GM12864 (cell line): Measurements from ENCODE around the gene STK17A.

Source experiments
- DNase-seq: peaks from one replicate; pipeline ENCODE4 v3.0.0-alpha.2; 2011; ENCODE audit warnings: low read depth
- H3K4me3 ChIP-seq: 2 replicates; pipeline ENCODE4 v1.5.1; 2011; ENCODE audit warnings: mild to moderate bottlenecking, low read depth, low read length, control low read depth
- TF ChIP-seq, protein P1 (sequence below): IDR thresholded peaks from 2 replicates; pipeline ENCODE4 v1.5.1; 2011; ENCODE audit warnings: low read depth, mild to moderate bottlenecking, moderate library complexity, low read length, control low read depth, inconsistent platforms; ENCODE audit errors: missing control alignments

Gene STK17A

DNA sequence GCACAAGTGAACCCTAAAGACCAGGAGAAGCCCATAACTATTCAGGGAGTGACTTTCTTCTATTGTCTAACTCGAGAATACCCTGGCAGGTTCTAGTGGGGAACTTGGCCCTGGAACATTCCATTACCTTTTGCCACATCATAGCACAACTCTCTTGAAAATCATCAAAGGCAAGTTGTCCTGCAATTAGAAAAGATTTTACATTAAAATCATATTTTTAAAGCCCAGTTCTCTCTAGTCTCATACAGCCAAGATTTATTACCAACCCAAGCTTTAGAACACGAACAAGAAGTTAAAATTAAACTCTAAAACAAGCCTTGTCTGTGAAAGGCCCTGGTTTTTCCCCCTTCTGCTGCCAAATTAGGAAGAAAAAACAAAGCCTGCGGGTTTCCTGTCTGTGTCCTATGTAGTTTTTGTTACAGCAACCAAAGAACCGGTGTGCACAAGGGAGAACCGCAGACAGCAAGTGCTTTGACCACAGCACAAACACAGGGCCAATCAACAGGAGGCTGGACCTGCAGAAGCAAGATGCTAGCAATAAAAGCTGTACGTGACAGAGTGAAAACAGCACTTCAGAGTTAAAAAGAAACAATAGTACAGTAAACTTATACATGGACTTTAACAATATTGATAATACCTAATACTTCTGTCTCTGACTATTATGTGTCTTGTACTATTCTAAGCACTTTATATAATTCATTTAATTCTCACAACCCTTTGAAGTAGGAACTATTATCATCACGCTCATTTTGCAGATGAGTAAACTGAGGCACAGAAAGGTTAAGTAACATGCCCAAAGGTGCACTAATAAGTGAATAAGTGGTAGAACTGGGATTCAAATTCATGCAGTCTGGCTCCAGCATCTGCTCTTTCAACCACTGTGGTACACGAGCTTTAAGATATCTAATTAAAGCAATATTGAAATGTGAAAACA is 65.8 kb downstream of the STK17A start:
- TF ChIP-seq, protein P1, sequence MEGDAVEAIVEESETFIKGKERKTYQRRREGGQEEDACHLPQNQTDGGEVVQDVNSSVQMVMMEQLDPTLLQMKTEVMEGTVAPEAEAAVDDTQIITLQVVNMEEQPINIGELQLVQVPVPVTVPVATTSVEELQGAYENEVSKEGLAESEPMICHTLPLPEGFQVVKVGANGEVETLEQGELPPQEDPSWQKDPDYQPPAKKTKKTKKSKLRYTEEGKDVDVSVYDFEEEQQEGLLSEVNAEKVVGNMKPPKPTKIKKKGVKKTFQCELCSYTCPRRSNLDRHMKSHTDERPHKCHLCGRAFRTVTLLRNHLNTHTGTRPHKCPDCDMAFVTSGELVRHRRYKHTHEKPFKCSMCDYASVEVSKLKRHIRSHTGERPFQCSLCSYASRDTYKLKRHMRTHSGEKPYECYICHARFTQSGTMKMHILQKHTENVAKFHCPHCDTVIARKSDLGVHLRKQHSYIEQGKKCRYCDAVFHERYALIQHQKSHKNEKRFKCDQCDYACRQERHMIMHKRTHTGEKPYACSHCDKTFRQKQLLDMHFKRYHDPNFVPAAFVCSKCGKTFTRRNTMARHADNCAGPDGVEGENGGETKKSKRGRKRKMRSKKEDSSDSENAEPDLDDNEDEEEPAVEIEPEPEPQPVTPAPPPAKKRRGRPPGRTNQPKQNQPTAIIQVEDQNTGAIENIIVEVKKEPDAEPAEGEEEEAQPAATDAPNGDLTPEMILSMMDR: no peak
- peak overlapping the region; percentile 30; the same call in 1 of the 2 replicates for H3K4me3 ChIP-seq
- peak; percentile 96 for DNase-seq

DNA sequence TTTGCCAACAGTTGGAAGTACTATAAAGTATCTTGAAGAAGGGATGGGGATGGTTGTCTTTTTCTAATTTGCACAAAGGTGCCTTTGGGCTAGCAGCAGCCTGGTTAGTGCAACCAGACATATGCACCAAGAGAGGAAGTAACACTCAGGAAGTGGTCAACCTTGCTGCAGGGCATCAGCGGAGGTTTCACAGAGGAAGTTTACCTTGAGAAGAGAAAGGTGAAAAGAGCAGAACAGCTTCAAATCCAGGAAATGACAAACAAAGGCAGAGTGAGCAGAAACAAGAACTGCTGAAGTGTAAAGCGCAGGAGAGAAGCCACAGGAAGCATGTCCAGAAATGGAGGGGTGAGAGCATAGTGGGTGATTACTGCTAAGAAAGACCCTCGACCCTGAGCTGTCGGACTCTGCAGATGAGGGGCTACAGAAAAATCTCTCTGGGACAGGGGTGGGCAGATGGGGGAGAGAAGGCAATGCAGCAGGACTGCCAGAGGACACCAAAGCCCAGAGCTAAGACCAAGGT is 66.9 kb downstream of the STK17A start:
- peak overlapping the region; percentile 40 for H3K4me3 ChIP-seq
- TF ChIP-seq, protein P1: no peak
- peak; percentile 94 for DNase-seq

DNA sequence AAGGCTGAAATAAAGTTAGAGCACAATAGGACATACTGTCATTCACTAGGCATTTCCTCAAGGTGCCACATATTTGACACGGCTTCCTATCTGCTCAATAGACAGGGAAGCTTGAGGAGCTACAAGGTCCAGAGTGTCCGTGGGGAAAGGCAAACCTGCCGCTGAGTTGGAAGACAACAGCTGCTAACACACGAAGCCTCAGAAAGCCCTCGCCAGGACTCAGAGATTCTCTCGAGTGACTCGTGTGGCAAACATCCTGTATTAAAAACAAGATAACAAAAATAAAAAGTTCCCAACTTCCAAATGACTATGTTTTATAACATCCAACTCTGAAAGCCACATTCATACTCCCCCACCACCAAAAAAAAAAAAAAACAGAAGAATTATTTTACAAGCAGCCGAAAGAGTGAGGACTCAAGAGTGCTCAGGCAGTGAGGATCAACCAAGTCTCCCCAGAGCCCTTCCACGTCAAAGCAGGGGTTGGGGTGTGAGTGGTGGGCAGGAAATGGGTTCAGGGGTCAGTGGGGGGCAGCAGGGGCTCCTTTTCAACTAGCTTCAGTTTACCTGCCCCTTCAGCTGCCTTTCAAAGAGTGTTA is 67.6 kb downstream of the STK17A start:
- TF ChIP-seq, protein P1: no peak
- peak overlapping the region; percentile 40 for H3K4me3 ChIP-seq
- DNase-seq: no peak

DNA sequence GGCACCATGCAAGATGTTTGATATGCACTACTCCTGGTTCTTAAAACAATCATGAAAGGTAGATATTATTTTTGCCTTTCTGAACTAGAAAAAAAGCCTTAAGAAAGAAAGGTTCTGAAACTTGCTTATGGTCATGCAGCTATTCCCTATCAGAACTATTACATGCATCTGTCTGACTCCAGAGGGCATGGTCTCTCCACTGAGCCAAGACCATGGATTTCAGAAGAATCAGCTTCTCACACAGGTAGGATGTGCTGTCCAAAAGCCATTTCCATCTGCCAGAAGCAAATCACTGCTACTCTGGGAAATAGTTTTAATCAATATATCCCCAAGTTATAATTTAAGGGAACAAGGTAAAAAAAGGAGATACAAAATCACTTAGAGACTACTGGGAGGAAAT is 69.5 kb downstream of the STK17A start:
- no peak overlapping the region for H3K4me3 ChIP-seq
- DNase-seq: no peak
- TF ChIP-seq, protein P1: no peak

DNA sequence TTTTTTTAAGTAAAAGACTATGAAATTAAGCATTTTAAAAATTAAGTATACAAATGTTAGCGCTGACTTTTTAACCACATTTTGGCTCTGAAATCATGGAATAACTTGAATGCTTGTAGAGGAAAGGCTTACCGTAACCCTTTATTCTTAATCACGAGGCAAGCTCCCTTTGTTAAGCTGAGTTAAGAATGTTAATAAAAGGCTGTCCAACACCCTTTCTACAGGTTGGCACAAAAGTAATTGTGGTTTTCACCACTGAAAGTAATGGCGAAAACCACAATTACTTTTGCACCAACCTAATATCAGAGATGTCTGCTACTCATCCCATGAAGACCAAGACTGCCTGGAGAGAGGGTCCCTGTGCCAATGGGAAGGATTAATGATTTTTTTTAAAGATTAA is 70.6 kb downstream of the STK17A start:
- DNase-seq: no peak
- TF ChIP-seq, protein P1: no peak
- no peak overlapping the region for H3K4me3 ChIP-seq

DNA sequence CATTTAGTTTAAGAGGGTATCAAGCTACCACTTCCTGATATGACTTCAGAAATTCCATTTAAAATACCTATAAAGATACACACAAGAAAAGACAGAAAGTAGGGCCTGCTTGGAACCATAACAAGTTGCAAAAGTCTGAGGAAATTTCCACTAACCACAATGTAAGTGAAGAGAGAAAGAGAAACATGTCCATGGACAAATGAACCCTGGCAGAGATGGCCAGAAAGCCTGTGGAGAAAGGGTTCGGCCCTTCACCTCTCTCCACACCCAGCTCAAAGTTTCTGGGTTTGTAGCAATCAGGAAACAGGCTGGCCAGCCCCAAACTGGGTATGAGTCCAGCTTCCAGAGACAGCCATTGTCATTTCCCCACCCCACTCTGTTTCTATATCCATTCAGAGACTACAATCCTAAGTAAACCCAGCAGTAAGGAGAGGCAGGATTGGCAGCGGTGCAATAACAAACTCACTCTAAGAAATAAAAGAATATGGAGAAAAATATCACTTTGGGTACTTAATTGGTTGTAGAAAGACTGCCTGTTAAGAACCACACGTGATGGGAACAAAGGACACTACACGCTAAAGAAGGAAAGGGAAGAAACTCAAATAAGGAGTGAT is 71.1 kb downstream of the STK17A start:
- TF ChIP-seq, protein P1: no peak
- DNase-seq: no peak
- H3K4me3 ChIP-seq: no peak overlapping the region
